ENCODE measurements around the gene GMDS. TPM values are rescaled to one million over a fixed set of nuclear protein-coding genes. Genes with fewer than 3 reads are reported as not detected.

GMDS gene
- polyA plus RNA-seq, 1 of the 3 experiments (the other 2 are of a cell fraction): 12.3 TPM

GRCh38 chr6:1916334-1917070, 328.9 kb downstream of the GMDS start:
- ChIA-PET CTCF (interaction anchor here (0.6 kb wide), 1 partner anchor 19 kb away, joined by 3 read pairs; no protein-coding TSS in a partner anchor), POLR2A (no interaction called here)
- Histone ChIP-seq H3K27ac (ENCODE audit: low read depth in 2 of 2, low read length in 1 of 2) (peak overlapping the region in 1 of 2 experiments; percentile 86; a peak in 3 of 4 replicates), H2AFZ (ENCODE audit: low read depth) (peak overlapping the region; percentile 26), H3K4me2 (peak overlapping the region; percentile 46; the same call in 1 of the 2 replicates), H3K9me2 (no peaks in the 10 kb centered on the region), H3K9me3 (no peaks in the 10 kb centered on the region), H3K9ac (peak overlapping the region; percentile 38), H3F3A (replicated peaks; ENCODE audit: insufficient read depth) (peaks cover 19% of the 10 kb centered on the region), H4K20me1 (ENCODE audit: insufficient read depth) (no peaks in the 10 kb centered on the region), H3K4me3 (ENCODE audit: low read depth in 2 of 2, low read length in 1 of 2) (no peak overlapping the region), H3K27me3 (ENCODE audit: insufficient read depth) (no peaks in the 10 kb centered on the region), H3K36me3 (replicated peaks in 1 of 2; ENCODE audit: control insufficient read depth in 1 of 2, insufficient read depth in 2 of 2, low read length in 1 of 2) (no peaks in the 10 kb centered on the region), H3K79me2 (ENCODE audit: insufficient read depth) (no peaks in the 10 kb centered on the region), H3K4me1 (ENCODE audit: control insufficient read depth in 1 of 2, insufficient read depth in 2 of 2, low read depth in 1 of 2, low read length in 1 of 2) (peaks cover 0 to 19% of the 10 kb centered on the region in 2 experiments; a peak in 3 of 4 replicates)
- 59% methylated on average over 8 of the region's 8 CpGs for WGBS (ENCODE audit: low lambda C conversion rate)
- DNase-seq: no peak
- TF ChIP-seq RXRA (IDR thresholded peaks at IDR 0.05; ENCODE audit: borderline replicate concordance, low read depth) (no peak), MXI1 (IDR thresholded peaks at IDR 0.05; ENCODE audit: low read depth, low read length) (no peak), PBX3 (IDR thresholded peaks at IDR 0.05) (no peak), ZBTB33 (IDR thresholded peaks at IDR 0.05; ENCODE audit: borderline replicate concordance, low read depth) (no peak), SIN3A (IDR thresholded peaks at IDR 0.05; ENCODE audit: borderline replicate concordance, low read depth, low read length) (no peak), JUND (IDR thresholded peaks at IDR 0.05) (peak; percentile 73; the same call in 1 of the 2 replicates), CTCF (IDR thresholded peaks at IDR 0.05) (no peak), FOSL2 (IDR thresholded peaks at IDR 0.05; ENCODE audit: borderline replicate concordance, low read depth) (peak; percentile 57; the same call in 1 of the 2 replicates), SMC3 (IDR thresholded peaks at IDR 0.05; ENCODE audit: low read depth, low read length) (no peak), IRF3 (IDR thresholded peaks at IDR 0.05; ENCODE audit: low read depth, low read length) (no peak), FOXJ3 (CRISPR knock-in tag; IDR thresholded peaks at IDR 0.05) (no peak), TCF12 (IDR thresholded peaks at IDR 0.05) (peak; percentile 63), POLR2AphosphoS5 (IDR thresholded peaks at IDR 0.05; ENCODE audit: low read depth, low read length) (no peak), EP300 (IDR thresholded peaks at IDR 0.05; ENCODE audit: borderline replicate concordance in 1 of 2, low read depth in 1 of 2, low read length in 1 of 2) (peak in 1 of 2 experiments; percentile 66; a peak in 1 of 4 replicates), TEAD4 (IDR thresholded peaks at IDR 0.05; ENCODE audit: borderline replicate concordance, insufficient read depth) (0 out of 2 replicates have a peak, but pooled peaks have one; percentile 28), FOXM1 (IDR thresholded peaks at IDR 0.05; ENCODE audit: low read depth) (no peak), RFX5 (IDR thresholded peaks at IDR 0.05; ENCODE audit: low read length) (no peak), GABPA (IDR thresholded peaks at IDR 0.05; ENCODE audit: low read depth) (no peak), RCOR1 (IDR thresholded peaks at IDR 0.05; ENCODE audit: low read length) (no peak), TAF1 (IDR thresholded peaks at IDR 0.05; ENCODE audit: borderline replicate concordance, low read depth, low read length) (no peak), RAD21 (IDR thresholded peaks at IDR 0.05; ENCODE audit: low read length) (no peak), MEF2A (IDR thresholded peaks at IDR 0.05; ENCODE audit: borderline replicate concordance, low read depth) (no peak), YY1 (IDR thresholded peaks at IDR 0.05; ENCODE audit: low read depth) (no peak), NFIC (IDR thresholded peaks at IDR 0.05; ENCODE audit: borderline replicate concordance) (peak; percentile 47), NRF1 (IDR thresholded peaks at IDR 0.05; ENCODE audit: low read depth, low read length) (no peak), MAX (IDR thresholded peaks at IDR 0.05; ENCODE audit: low read depth) (peak; percentile 42; the same call in 1 of the 2 replicates), CHD2 (IDR thresholded peaks at IDR 0.05; ENCODE audit: low read length, partially characterized antibody) (no peak), ELF1 (IDR thresholded peaks at IDR 0.05) (no peak), GATA2 (CRISPR knock-in tag; IDR thresholded peaks at IDR 0.05) (no peak)

Measured in SK-N-SH (cell line).